Kidney capillary endothelial cell (primary cell): ENCODE results near the gene CFAP58.

ENCODE experiments used
- DNase-seq: peaks from one replicate; pipeline ENCODE4 v3.0.0-alpha.2; 2018; ENCODE audit warnings: low spot score

Gene CFAP58

GRCh38 chr10:104334561-104334960, 19.1 kb upstream of the CFAP58 start:
- no peak for DNase-seq

GRCh38 chr10:104334965-104335650, 18.5 kb upstream of the CFAP58 start:
- DNase-seq, result no peak

GRCh38 chr10:104336821-104337467, 16.7 kb upstream of the CFAP58 start:
- no peak for DNase-seq

- no peak for DNase-seq
Observed at GRCh38 chr10:104337521-104337984, 16.1 kb upstream of the CFAP58 start.

- peak; percentile 86 for DNase-seq
Observed at GRCh38 chr10:104337985-104338735, 15.5 kb upstream of the CFAP58 start, which contains the start of gene ITPRIP. TSS of gene ITPRIP (minus strand) at chr10:104338465. CDS start at chr10:104316051, 22,414 bp downstream.

GRCh38 chr10:104339469-104340110, 14.0 kb upstream of the CFAP58 start:
- peak; percentile 57 for DNase-seq

GRCh38 chr10:104340111-104340526, 13.5 kb upstream of the CFAP58 start:
- DNase-seq, result no peak

- no peak for DNase-seq
Observed at GRCh38 chr10:104340641-104341040, 13.0 kb upstream of the CFAP58 start.

GRCh38 chr10:104342941-104343411, 10.7 kb upstream of the CFAP58 start:
- DNase-seq, result peak; percentile 81

GRCh38 chr10:104344219-104344618, 9.4 kb upstream of the CFAP58 start:
- no peak for DNase-seq

- no peak for DNase-seq
Observed at GRCh38 chr10:104345515-104345914, 8.1 kb upstream of the CFAP58 start.

GRCh38 chr10:104345941-104346340, 7.7 kb upstream of the CFAP58 start:
- no peak for DNase-seq

GRCh38 chr10:104347295-104348045, 6.2 kb upstream of the CFAP58 start:
- no peak for DNase-seq

GRCh38 chr10:104348601-104349000, 5.0 kb upstream of the CFAP58 start:
- DNase-seq, result no peak

- DNase-seq, result no peak
Observed at GRCh38 chr10:104349623-104350126, 4.0 kb upstream of the CFAP58 start.

GRCh38 chr10:104350127-104350635, 3.5 kb upstream of the CFAP58 start:
- DNase-seq, result peak; percentile 72

GRCh38 chr10:104351061-104351702, 2.5 kb upstream of the CFAP58 start:
- no peak for DNase-seq

GRCh38 chr10:104351919-104352318, 1.7 kb upstream of the CFAP58 start:
- no peak for DNase-seq

GRCh38 chr10:104359811-104360210, 6.2 kb downstream of the CFAP58 start:
- DNase-seq, result no peak

- DNase-seq, result no peak
Observed at GRCh38 chr10:104367904-104368303, 14.3 kb downstream of the CFAP58 start.
